GM12865 (cell line): ENCODE results near the gene RBM19.
A peak's percentile ranks its signal among the peaks of the same experiment; 100 is the strongest.

Experiments
- DNase-seq: peaks from one replicate; pipeline ENCODE4 v3.0.0; 2010; ENCODE audit warnings: low read depth
- H3K4me3 ChIP-seq: 2 replicates; pipeline ENCODE4 v1.5.1; 2011; ENCODE audit warnings: mild to moderate bottlenecking, low read depth, low read length, control low read depth
- TF ChIP-seq, protein P1 (sequence below): IDR thresholded peaks from 2 replicates; pipeline ENCODE4 v1.5.1; 2011; ENCODE audit warnings: low read length, control low read depth, low read depth, inconsistent platforms; ENCODE audit not compliant: insufficient read depth; ENCODE audit errors: missing control alignments

The RBM19 gene

DNA sequence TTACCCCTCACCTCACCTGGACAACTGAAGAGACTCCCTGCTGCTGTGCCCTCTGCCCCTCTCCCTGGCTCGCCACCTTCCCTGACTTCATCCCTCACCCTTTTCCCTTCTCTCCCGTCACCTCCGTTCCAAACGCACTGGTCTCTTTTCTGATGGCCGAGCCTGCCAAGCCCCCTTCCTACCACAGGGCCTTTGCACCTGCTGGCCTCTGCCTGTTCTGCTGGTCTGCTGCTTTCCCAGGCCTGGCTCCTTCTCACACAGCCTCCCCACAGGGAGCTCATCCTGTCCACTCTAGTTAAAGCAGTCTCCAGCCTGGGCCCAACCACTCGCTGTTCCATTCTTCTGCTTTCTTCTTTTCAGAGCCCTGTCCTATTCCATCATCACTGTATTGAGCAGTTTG lies 34.6 kb downstream of the RBM19 start:
- H3K4me3 ChIP-seq, result no peak overlapping the region
- DNase-seq, result no peak
- TF ChIP-seq, protein P1, sequence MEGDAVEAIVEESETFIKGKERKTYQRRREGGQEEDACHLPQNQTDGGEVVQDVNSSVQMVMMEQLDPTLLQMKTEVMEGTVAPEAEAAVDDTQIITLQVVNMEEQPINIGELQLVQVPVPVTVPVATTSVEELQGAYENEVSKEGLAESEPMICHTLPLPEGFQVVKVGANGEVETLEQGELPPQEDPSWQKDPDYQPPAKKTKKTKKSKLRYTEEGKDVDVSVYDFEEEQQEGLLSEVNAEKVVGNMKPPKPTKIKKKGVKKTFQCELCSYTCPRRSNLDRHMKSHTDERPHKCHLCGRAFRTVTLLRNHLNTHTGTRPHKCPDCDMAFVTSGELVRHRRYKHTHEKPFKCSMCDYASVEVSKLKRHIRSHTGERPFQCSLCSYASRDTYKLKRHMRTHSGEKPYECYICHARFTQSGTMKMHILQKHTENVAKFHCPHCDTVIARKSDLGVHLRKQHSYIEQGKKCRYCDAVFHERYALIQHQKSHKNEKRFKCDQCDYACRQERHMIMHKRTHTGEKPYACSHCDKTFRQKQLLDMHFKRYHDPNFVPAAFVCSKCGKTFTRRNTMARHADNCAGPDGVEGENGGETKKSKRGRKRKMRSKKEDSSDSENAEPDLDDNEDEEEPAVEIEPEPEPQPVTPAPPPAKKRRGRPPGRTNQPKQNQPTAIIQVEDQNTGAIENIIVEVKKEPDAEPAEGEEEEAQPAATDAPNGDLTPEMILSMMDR, result no peak

DNA sequence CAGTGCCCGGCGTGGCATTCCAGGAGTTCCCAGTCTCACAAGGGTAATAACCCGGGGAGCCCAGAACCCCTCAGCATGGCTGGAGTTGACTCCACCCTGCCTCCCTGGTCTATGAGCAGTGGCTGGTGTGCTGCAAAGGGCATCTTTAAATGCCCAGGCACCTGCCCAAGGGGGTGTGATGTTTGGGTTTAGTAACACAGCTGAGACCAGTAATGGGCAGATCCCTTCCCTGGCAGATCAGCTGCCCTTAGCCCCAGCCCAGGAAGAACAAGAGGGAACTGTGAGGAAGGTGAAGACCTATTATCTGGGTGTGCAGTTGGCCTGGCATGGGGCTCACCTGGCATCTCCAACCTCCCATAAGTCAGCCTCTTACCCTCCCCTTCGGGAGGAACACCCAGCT lies 35.9 kb downstream of the RBM19 start:
- TF ChIP-seq, protein P1, result no peak

DNA sequence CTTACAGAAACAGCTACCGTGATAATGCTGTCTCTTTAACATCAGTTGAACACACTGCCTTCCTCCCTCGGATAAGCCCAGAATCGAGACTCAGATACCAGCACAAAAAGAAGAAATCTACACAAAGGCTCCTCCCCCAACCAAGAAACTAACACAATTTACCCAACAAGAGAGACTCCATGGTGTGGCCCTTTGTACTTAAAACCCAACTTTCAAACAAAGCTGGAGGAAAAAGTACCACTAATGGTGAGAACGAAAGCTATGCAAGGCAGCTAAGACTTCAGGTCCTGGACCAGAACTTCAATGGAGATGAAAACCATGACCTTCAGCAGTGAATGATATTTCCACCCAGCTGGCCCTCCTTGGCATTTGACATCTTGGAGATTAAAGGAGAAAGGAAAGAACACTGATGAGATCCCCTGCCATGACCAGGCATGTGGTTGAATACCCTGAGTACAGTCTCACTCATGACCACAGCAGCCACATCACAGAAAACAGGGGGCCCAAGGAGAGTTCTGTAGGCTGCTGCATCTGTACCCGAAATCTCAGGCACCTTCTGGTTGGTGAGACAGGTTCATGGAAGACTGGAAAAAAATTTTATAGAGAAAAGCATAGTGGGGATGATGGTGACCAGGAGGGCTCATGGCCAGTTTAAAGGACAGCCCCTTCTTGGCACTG lies 36.7 kb downstream of the RBM19 start:
- H3K4me3 ChIP-seq, result no peak overlapping the region
- no peak for DNase-seq
- TF ChIP-seq, protein P1, result no peak

More for the DNA sequence above, 35.9 kb downstream of the RBM19 start:
- no peak for DNase-seq
- no peak overlapping the region for H3K4me3 ChIP-seq

DNA sequence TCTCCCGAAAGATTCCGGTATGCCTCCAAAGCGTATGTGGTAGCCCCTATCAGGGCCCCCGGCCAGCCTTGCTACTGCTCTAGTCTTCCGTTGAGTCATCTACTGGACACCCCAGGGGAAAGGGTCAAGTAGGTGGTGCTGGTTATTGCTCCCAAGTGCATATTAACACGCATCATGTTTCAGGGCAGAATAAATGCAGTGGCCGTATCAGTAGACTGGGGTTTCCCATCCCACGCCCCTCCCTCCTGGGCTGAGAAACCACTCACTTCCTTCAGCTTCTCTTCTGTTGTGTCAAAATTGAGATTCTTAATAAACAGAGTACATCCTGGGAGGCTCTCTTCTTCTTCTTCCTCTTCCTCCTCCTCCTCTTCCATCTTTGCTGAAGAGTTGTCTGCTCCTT lies 39.3 kb downstream of the RBM19 start:
- H3K4me3 ChIP-seq, result no peak overlapping the region
- TF ChIP-seq, protein P1, result no peak
- DNase-seq, result peak; percentile 10

DNA sequence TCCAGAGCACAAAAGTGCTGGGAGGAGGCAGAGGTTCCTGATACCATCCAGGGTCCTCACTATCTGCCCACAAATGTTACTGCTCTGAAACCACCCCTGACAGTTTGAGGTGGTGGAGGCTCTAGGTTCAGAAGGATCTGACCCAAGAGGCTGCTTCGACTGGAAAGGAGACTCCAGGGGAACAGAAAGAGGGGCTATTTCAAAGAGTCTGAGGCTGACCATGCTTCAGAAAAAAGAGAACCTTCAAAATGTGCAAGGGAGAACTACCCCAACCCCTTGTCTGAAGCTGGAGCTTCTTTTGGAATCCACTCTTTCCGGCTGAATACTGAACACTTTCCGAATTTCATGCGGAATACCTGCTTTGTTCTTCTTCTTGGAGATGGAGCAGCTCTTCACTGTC lies 41.8 kb downstream of the RBM19 start:
- no peak overlapping the region for H3K4me3 ChIP-seq
- TF ChIP-seq, protein P1, result no peak
- DNase-seq, result no peak

DNA sequence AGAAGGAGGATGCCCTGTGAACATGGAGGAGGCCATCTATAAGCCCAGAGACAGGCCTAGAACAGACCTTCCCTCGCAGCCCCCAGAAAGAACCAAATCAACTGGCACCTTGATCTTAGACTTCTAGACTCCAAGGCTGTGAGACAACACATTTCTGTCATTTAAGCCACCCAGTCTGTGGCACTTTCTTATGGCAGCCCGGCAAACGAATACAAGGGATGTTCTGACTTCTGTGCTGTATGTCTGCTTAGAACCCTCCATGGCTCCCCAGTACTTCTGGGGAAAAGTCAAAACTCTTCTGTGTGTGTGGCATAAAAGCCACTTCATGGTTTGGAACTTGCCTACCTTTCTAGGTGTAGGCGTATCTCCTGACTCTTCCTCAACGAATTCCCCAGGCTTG lies 42.9 kb downstream of the RBM19 start:
- H3K4me3 ChIP-seq, result no peak overlapping the region
- TF ChIP-seq, protein P1, result no peak
- no peak for DNase-seq

DNA sequence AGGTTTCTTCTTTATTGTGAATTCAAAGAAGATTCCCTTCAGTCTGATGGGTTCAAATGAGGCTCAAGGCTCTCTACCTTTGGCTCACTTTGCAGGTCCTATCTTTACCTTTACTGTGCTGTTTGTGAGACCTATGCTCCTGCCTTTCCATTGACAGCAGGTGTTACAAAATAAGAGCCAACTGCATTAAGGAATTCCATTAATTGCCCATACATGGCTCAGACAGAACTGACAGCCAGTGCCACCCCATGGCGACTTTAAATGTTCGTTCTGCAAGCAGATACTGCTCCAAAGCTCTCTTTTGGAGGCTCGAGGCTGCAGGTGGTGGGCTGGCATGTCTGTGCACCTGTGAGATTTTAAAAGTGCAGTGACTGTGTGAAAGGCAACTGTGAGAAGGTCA lies 44.7 kb downstream of the RBM19 start:
- H3K4me3 ChIP-seq, result no peak overlapping the region
- TF ChIP-seq, protein P1, result no peak
- no peak for DNase-seq
